ENCODE data around the gene DNAJC21. TPM values are rescaled to one million over a fixed set of nuclear protein-coding genes. Genes with fewer than 3 reads are reported as not detected.
A peak's percentile ranks its signal among the peaks of the same experiment; 100 is the strongest.

DNAJC21 gene
- total and polyA plus RNA-seq, 11 donors: 35.7 to 60.1 (median 48.9) TPM

DNA sequence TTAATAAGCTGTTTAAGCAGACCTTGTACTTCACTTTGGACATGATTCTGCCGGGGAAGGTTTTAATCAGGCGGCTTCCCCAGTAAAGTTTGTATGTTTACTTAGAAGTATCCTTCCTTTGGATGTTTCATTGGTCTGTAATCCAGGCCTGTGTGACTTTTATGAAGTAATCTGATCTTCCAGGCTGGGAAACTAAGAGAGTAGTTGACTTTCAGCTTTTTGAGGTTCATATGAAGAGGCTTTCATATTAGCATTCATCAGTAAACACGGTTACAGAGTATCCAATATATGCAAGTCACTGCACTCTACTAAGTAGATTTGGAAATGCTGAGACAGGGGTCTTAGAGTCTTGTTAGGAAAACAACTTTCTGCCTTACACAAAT lies 1.1 kb downstream of the DNAJC21 start:
- peak overlapping the region; percentile 61 to 97 (median 92) for H3K27ac ChIP-seq
- peaks cover 0 to 26% (median 18%) of the 10 kb centered on the region in 12 donors for H3K4me1 ChIP-seq
- no peak for ATAC-seq
- WGBS, 4 donors: 0 to 3% (median 2%) methylated on average over 3 of the region's 3 CpGs
- H3K4me3 ChIP-seq: peak overlapping the region; percentile 56 to 95 (median 86)
- no peaks in the 10 kb centered on the region for H3K27me3 ChIP-seq
- TF ChIP-seq, protein P1, sequence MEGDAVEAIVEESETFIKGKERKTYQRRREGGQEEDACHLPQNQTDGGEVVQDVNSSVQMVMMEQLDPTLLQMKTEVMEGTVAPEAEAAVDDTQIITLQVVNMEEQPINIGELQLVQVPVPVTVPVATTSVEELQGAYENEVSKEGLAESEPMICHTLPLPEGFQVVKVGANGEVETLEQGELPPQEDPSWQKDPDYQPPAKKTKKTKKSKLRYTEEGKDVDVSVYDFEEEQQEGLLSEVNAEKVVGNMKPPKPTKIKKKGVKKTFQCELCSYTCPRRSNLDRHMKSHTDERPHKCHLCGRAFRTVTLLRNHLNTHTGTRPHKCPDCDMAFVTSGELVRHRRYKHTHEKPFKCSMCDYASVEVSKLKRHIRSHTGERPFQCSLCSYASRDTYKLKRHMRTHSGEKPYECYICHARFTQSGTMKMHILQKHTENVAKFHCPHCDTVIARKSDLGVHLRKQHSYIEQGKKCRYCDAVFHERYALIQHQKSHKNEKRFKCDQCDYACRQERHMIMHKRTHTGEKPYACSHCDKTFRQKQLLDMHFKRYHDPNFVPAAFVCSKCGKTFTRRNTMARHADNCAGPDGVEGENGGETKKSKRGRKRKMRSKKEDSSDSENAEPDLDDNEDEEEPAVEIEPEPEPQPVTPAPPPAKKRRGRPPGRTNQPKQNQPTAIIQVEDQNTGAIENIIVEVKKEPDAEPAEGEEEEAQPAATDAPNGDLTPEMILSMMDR (IDR thresholded peaks at IDR 0.05): no peak
- no peak for TF ChIP-seq POLR2A (IDR thresholded peaks at IDR 0.05)
- H3K36me3 ChIP-seq: peaks cover 0 to 38% (median 20%) of the 10 kb centered on the region in 9 donors
- DNase-seq: no peak
- intact Hi-C loops (cut with DNase I): loop anchor here in 1 of 10 donors (10.0 kb wide), 1 partner anchor 1486 kb away; the partner anchor contains the start of gene TARS1
- H3K9me3 ChIP-seq: no peaks in the 10 kb centered on the region

DNA sequence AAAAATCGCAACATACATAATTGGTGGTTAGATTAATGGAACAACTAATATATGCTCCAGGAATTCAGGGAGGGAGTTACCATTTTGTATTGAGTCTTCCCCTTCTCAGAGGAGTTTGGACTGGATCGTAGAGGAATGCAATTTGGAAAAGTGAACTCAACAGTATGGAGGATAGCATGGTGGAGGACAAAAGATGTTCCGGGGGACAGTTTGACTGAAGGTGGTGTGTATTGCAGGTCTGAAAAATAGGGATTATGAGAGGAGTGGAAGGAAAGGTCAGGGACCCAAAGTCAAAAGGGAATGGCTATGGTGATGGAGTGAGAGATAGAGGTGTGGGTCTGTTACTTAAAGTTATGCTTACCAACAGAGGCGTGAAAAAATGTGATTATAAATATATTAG lies 1.5 kb downstream of the DNAJC21 start:
- H3K4me3 ChIP-seq: peak overlapping the region; percentile 56 to 95 (median 86)
- ATAC-seq (no peak), DNase-seq (no peak)
- H3K36me3 ChIP-seq: peaks cover 0 to 38% (median 20%) of the 10 kb centered on the region in 9 donors
- peak overlapping the region in 9 of 12 donors; percentile 85 to 97 (median 92) for H3K27ac ChIP-seq
- intact Hi-C loops (cut with DNase I): loop anchor here in 1 of 10 donors (10.0 kb wide), 1 partner anchor 1486 kb away; the partner anchor contains the start of gene TARS1
- 70 to 74% (median 73%) methylated on average over 4 of the region's 4 CpGs for WGBS, 4 donors
- no peak for TF ChIP-seq POLR2A (IDR thresholded peaks at IDR 0.05)
- no peaks in the 10 kb centered on the region for H3K27me3 ChIP-seq
- H3K9me3 ChIP-seq: no peaks in the 10 kb centered on the region
- H3K4me1 ChIP-seq: peaks cover 0 to 26% (median 18%) of the 10 kb centered on the region in 12 donors

DNA sequence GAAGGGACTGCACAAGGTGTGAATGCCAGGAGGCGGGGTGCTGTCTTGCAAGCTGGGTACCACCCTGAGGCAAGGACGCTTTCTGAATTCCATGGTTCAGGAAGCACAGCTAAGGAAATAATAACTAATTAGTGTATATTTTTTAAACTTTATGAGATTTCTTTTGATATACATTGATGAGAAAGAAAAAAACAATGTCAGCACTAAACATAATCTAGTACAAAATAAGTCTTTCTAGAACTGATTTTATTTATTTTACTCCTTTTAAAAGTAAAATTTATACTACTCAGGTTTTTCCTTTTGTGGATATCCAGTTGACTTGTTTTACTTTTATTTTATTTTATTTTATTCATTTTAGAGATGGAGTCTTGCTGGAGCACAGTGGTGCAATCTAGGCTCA lies 3.6 kb downstream of the DNAJC21 start:
- Histone ChIP-seq H3K4me3 (no peak overlapping the region), H3K27ac (no peak overlapping the region), H3K9me3 (no peaks in the 10 kb centered on the region), H3K4me1 (peaks cover 0 to 26% (median 18%) of the 10 kb centered on the region in 12 donors), H3K36me3 (peaks cover 0 to 46% (median 27%) of the 10 kb centered on the region in 9 donors), H3K27me3 (no peaks in the 10 kb centered on the region)
- 80 to 94% (median 93%) methylated on average over 2 of the region's 2 CpGs for WGBS, 4 donors
- TF ChIP-seq, protein P1 (IDR thresholded peaks at IDR 0.05): no peak
- TF ChIP-seq POLR2A (IDR thresholded peaks at IDR 0.05): no peak
- ATAC-seq: no peak
- DNase-seq: no peak
- intact Hi-C loops (cut with DNase I): loop anchor here in 1 of 10 donors (10.0 kb wide), 1 partner anchor 1488 kb away; the partner anchor contains the start of gene TARS1

DNA sequence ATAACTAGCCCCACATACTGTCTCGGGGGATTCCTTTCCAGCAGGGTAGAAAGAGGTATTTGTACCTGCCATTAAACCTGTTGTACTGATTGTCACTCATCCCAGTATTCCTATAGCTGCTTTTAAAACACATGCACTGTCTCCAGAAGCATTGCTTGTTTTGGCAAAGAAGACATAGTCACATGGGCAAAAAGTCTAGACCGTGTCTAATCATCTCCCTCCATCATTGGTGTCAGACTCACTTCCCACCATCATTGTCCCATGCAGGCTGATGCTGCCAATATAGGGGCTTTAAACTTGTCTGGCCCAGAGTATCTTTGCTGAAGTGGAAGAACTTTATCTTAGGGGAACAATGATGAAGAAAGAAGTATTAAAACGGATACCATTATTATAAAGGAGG lies 12.6 kb downstream of the DNAJC21 start:
- Histone ChIP-seq H3K4me3 (no peak overlapping the region), H3K9me3 (no peaks in the 10 kb centered on the region), H3K4me1 (peaks cover 0 to 14% (median 2%) of the 10 kb centered on the region in 12 donors), H3K27me3 (no peaks in the 10 kb centered on the region), H3K27ac (no peak overlapping the region), H3K36me3 (peaks cover 0 to 99% (median 94%) of the 10 kb centered on the region in 9 donors)
- TF ChIP-seq, protein P1 (IDR thresholded peaks at IDR 0.05): no peak
- 70 to 80% (median 77%) methylated on average over 3 of the region's 3 CpGs for WGBS, 4 donors
- intact Hi-C loops (cut with DNase I): no loop called here
- no peak for DNase-seq
- no peak for ATAC-seq

All from heart left ventricle (tissue), 16 donors.